Endothelial cell of umbilical vein (primary cell): ENCODE results near the gene MYLK. TPM values are rescaled to one million over a fixed set of nuclear protein-coding genes. Genes with fewer than 3 reads are reported as not detected.

ENCODE experiments used
- BruUV-seq: library from RNA; stranded (reverse); fragments of 400-500 nt; replicated peaks from 2 replicates; lab custom pipeline; 2021; lab: Mats Ljungman, UMichigan
- CTCF ChIA-PET: fragments of 300-600, 350-600 bp; sonication (Branson Sonifier 250); formaldehyde crosslinking; loops from one replicate; lab custom pipeline; 2021; ENCODE audit warnings: antibody characterized with exemption, inconsistent platforms; lab: Charles Lee
- POLR2A ChIA-PET: fragments of 300-600, 350-600 bp; sonication (Branson Sonifier 250); formaldehyde crosslinking; loops from one replicate; lab custom pipeline; 2021; ENCODE audit warnings: antibody characterized with exemption, inconsistent platforms; lab: Charles Lee
- DNase-seq: peaks from one replicate; pipeline ENCODE4 v3.0.0-alpha.2; 2011; ENCODE audit warnings: low read depth, low spot score
- FAIRE-seq: peaks from 2 replicates; lab custom pipeline; 2011; peaks lifted over from hg19 to GRCh38; lab: Jason Lieb, UNC
- H2AFZ ChIP-seq: 2 replicates; pipeline ENCODE4 v1.6.0; 2012; ENCODE audit warnings: low read depth, low read length, control low read depth, inconsistent platforms
- H3K27ac ChIP-seq: 2 replicates; pipeline ENCODE4 v1.5.1; 2011; ENCODE audit warnings: low read depth, mild to moderate bottlenecking, control low read depth, low read length, moderate library complexity; ENCODE audit not compliant: insufficient read depth
- H3K27me3 ChIP-seq, 2 experiments: 2 replicates each; pipeline versions ENCODE4 v1.6.0 to v1.6.1; 2011; ENCODE audit warnings: low read length in 2 of 2, mixed read lengths in 1 of 2; ENCODE audit not compliant: control insufficient read depth in 2 of 2, insufficient read depth in 2 of 2
- H3K36me3 ChIP-seq, 2 experiments: 2 replicates in 1 of 2; 3 replicates in 1 of 2; pipeline ENCODE4 v1.5.1; 2011; ENCODE audit warnings: low read length in 2 of 2, mild to moderate bottlenecking in 1 of 2, moderate library complexity in 1 of 2; ENCODE audit not compliant: control insufficient read depth in 2 of 2, insufficient read depth in 2 of 2; ENCODE audit errors: extremely low read depth in 1 of 2
- H3K4me1 ChIP-seq: 3 replicates; pipeline ENCODE4 v1.5.1; 2011; ENCODE audit warnings: mild to moderate bottlenecking, low read length; ENCODE audit not compliant: control insufficient read depth, insufficient read depth; ENCODE audit errors: extremely low read depth
- H3K4me2 ChIP-seq: 2 replicates; pipeline ENCODE4 v1.6.1; 2011; ENCODE audit warnings: low read length, control low read depth, mixed read lengths; ENCODE audit not compliant: insufficient read depth
- H3K4me3 ChIP-seq, 3 experiments: fragments of 200-600 bp in 1 of 3; sonication (generic), shearing (Covaris generic) in 1 of 3; replicated peaks in 1 of 3; 2 replicates each; pipeline ENCODE4 v1.5.1; 2011 to 2016; ENCODE audit warnings: control low read depth in 3 of 3, low read length in 3 of 3, mild to moderate bottlenecking in 2 of 3, inconsistent platforms in 1 of 3, low read depth in 1 of 3, moderate library complexity in 1 of 3; ENCODE audit not compliant: insufficient read depth in 1 of 3
- H3K79me2 ChIP-seq: 2 replicates; pipeline ENCODE4 v1.6.0; 2012; ENCODE audit warnings: low read length, inconsistent platforms; ENCODE audit not compliant: control insufficient read depth, insufficient read depth
- H3K9ac ChIP-seq: replicated peaks from 2 replicates; pipeline ENCODE3; 2011; ENCODE audit warnings: low read length, control low read depth; ENCODE audit not compliant: insufficient read depth; ENCODE audit errors: extremely low read depth
- H3K9me1 ChIP-seq: replicated peaks from 3 replicates; pipeline ENCODE4 v1.6.0; 2011; ENCODE audit warnings: mild to moderate bottlenecking, low read length; ENCODE audit not compliant: control insufficient read depth, insufficient read depth; ENCODE audit errors: extremely low read depth
- H3K9me3 ChIP-seq: replicated peaks from 2 replicates; pipeline ENCODE4 v1.5.1; 2012; ENCODE audit warnings: low read length, inconsistent platforms; ENCODE audit not compliant: control insufficient read depth, insufficient read depth
- H4K20me1 ChIP-seq: replicated peaks from 2 replicates; pipeline ENCODE3; 2011; ENCODE audit warnings: mild to moderate bottlenecking, low read length; ENCODE audit not compliant: control insufficient read depth, insufficient read depth; ENCODE audit errors: extremely low read depth
- EZH2 ChIP-seq: IDR thresholded peaks from 2 replicates; pipeline ENCODE4 v1.6.1; 2012; ENCODE audit warnings: borderline replicate concordance, low read depth, mild to moderate bottlenecking, moderate library complexity, low read length, inconsistent platforms; ENCODE audit not compliant: severe bottlenecking
- FOS ChIP-seq: IDR thresholded peaks from 2 replicates; pipeline ENCODE4 v1.6.1; 2011; ENCODE audit warnings: mild to moderate bottlenecking, low read length, moderate library complexity, borderline replicate concordance; ENCODE audit not compliant: insufficient read depth
- GATA2 ChIP-seq: IDR thresholded peaks from 2 replicates; pipeline ENCODE4 v1.7.0; 2011; ENCODE audit warnings: low read depth, mild to moderate bottlenecking, moderate library complexity, mixed read lengths, low read length; ENCODE audit not compliant: insufficient read length, insufficient read depth
- JUN ChIP-seq: IDR thresholded peaks from 2 replicates; pipeline ENCODE4 v1.6.1; 2011; ENCODE audit warnings: borderline replicate concordance, low read depth; ENCODE audit not compliant: insufficient read length, insufficient read depth
- MYC ChIP-seq: IDR thresholded peaks from one replicate; pipeline ENCODE4 v1.6.1; 2011; ENCODE audit warnings: mild to moderate bottlenecking, low read depth, low read length
- POLR2A ChIP-seq: IDR thresholded peaks from 2 replicates; pipeline ENCODE4 v1.6.1; 2012; ENCODE audit warnings: low read depth, mild to moderate bottlenecking, control low read depth, low read length
- POLR2AphosphoS5 ChIP-seq: IDR thresholded peaks from 2 replicates; pipeline ENCODE4 v1.6.1; 2012; ENCODE audit warnings: low read depth, mild to moderate bottlenecking, control low read depth, low read length, moderate library complexity; ENCODE audit not compliant: insufficient read depth
- dilution Hi-C: fragments of 300-500 bp; cut with MboI; formaldehyde crosslinking; loops from one replicate; pipeline ENCODE4 v1.15.0; 2019; ENCODE audit warnings: low sequenced_read_pairs; ENCODE audit not compliant: extremely low pct_ligation_motif_present
- intact Hi-C: fragments of 100-400 bp; cut with micrococcal nuclease; formaldehyde crosslinking; loops from one replicate; pipeline ENCODE4 v1.10.0; 2022
- polyA plus RNA-seq, 4 experiments: library from polyadenylated mRNA; depleted of rRNA in 3 of 4; stranded (reverse) in 3 of 4; unstranded in 1 of 4; fragments of >200 nt; gene quantifications; 2 replicates each; pipeline versions ENCODE4 v1.2.1 to v1.2.3, GENCODE V29; 2011 to 2012; ENCODE audit warnings: missing spikeins in 1 of 4
- total RNA-seq: library from RNA; stranded (reverse); gene quantifications from 2 replicates; pipeline ENCODE4 v1.2.3, GENCODE V29; 2021
- TF ChIP-seq, protein P1 (sequence below), 2 donors: IDR thresholded peaks; 1 replicate in 1 of 2; 2 replicates in 1 of 2; pipeline ENCODE4 v1.5.1; 2011; ENCODE audit warnings: low read length in 2 of 2, mild to moderate bottlenecking in 2 of 2, moderate library complexity in 2 of 2, control low read depth in 1 of 2, inconsistent platforms in 1 of 2, low read depth in 1 of 2; ENCODE audit not compliant: insufficient read depth in 1 of 2; ENCODE audit errors: extremely low read depth in 1 of 2
- TF ChIP-seq, protein P2 (sequence below): IDR thresholded peaks from 2 replicates; pipeline ENCODE4 v1.6.1; 2011; ENCODE audit not compliant: insufficient read depth, insufficient read length

MYLK gene
- total and polyA plus RNA-seq, 2 donors (not counting 3 experiments of a cell fraction or from before 2014, with no cell fraction given) = 10.0 to 22.2 TPM

DNA sequence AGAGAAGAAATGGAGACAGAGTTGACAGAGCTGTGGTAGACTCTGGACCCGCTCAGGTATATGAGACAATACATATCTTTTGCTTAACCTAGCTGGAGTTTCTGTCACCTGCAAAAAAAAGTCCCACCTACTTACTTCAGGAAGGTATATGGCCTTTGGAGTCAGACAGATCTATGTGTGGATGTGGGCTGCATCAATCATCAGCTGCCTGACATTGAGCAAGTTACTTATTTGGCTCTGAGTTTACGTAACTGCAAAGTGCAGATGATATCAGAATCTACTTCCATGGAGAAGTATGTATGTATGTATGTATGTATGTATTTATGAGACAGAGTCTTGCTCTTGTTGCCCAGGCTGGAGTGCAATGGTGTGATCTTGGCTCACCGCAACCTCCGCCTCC is 124.3 kb downstream of the MYLK start:
- TF ChIP-seq, protein P1, sequence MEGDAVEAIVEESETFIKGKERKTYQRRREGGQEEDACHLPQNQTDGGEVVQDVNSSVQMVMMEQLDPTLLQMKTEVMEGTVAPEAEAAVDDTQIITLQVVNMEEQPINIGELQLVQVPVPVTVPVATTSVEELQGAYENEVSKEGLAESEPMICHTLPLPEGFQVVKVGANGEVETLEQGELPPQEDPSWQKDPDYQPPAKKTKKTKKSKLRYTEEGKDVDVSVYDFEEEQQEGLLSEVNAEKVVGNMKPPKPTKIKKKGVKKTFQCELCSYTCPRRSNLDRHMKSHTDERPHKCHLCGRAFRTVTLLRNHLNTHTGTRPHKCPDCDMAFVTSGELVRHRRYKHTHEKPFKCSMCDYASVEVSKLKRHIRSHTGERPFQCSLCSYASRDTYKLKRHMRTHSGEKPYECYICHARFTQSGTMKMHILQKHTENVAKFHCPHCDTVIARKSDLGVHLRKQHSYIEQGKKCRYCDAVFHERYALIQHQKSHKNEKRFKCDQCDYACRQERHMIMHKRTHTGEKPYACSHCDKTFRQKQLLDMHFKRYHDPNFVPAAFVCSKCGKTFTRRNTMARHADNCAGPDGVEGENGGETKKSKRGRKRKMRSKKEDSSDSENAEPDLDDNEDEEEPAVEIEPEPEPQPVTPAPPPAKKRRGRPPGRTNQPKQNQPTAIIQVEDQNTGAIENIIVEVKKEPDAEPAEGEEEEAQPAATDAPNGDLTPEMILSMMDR (IDR thresholded peaks at IDR 0.05; ENCODE audit: extremely low read depth in 1 of 2, insufficient read depth in 1 of 2, low read depth in 1 of 2, low read length in 2 of 2) = no peak
- TF ChIP-seq EZH2 = no peak
- BruUV-seq = no TSS peak
- Histone ChIP-seq H3K27ac (no peak overlapping the region), H3K36me3 (no peaks in the 10 kb centered on the region), H3K4me3 (no peak overlapping the region), H3K4me1 (no peaks in the 10 kb centered on the region), H3K4me2 (no peak overlapping the region), H3K9me1 (no peaks in the 10 kb centered on the region), H3K9ac (no peak overlapping the region), H4K20me1 (no peaks in the 10 kb centered on the region), H3K27me3 (peaks cover 7 to 17% of the 10 kb centered on the region in 2 experiments), H3K9me3 (no peaks in the 10 kb centered on the region), H3K79me2 (no peaks in the 10 kb centered on the region), H2AFZ (no peak overlapping the region)
- DNase-seq = no peak
- FAIRE-seq = no peak
- ChIA-PET CTCF (interaction anchor here (1.6 to 1.9 kb wide), 2 partner anchors 10 to 107 kb away, joined by 4 to 5 read pairs; no protein-coding TSS in a partner anchor), POLR2A (no interaction called here)
- intact Hi-C loops = no loop called here
- dilution Hi-C loops = no loop called here

DNA sequence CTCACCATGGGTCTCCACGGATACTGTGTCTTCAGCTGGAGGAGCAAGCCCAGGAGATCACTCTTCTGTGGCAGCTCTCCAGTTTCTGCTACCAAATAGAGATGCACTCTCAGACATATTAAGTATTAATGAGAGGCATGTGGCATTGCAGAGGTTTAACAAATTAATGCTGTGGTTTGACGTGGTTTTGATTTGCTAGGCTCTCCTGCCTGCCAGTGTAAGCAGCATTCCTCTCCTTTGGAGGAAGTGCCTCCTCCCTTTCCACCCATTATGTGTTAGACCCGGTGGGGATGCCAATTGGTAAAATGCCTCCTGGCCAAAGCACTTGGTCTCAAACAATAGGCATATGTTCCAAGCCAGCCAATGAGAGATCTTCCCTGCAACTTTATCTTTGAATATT is 124.8 kb downstream of the MYLK start:
- no peak overlapping the region for H3K4me3 ChIP-seq
- H3K4me1 ChIP-seq = no peaks in the 10 kb centered on the region
- no peak overlapping the region for H3K9ac ChIP-seq
- no peaks in the 10 kb centered on the region for H3K9me3 ChIP-seq
- POLR2A ChIA-PET = no interaction called here
- no peak for TF ChIP-seq FOS
- TF ChIP-seq, protein P2, sequence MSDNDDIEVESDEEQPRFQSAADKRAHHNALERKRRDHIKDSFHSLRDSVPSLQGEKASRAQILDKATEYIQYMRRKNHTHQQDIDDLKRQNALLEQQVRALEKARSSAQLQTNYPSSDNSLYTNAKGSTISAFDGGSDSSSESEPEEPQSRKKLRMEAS = no peak
- TF ChIP-seq, protein P1 (IDR thresholded peaks at IDR 0.05; ENCODE audit: extremely low read depth in 1 of 2, insufficient read depth in 1 of 2, low read depth in 1 of 2, low read length in 2 of 2) = no peak
- no peak for TF ChIP-seq POLR2AphosphoS5
- TF ChIP-seq JUN = no peak
- TF ChIP-seq EZH2 = no peak
- TF ChIP-seq MYC = no peak
- TF ChIP-seq POLR2A = no peak
- no peak for TF ChIP-seq GATA2
- BruUV-seq = no TSS peak
- H4K20me1 ChIP-seq = no peaks in the 10 kb centered on the region
- no peak overlapping the region for H3K4me2 ChIP-seq
- no peaks in the 10 kb centered on the region for H3K79me2 ChIP-seq
- H3K27ac ChIP-seq = no peak overlapping the region
- peaks cover 7 to 17% of the 10 kb centered on the region in 2 experiments for H3K27me3 ChIP-seq
- H3K9me1 ChIP-seq = no peaks in the 10 kb centered on the region
- no peak overlapping the region for H2AFZ ChIP-seq
- H3K36me3 ChIP-seq = no peaks in the 10 kb centered on the region
- DNase-seq = no peak
- CTCF ChIA-PET = interaction anchor here (1.6 to 1.9 kb wide), 2 partner anchors 9 to 107 kb away, joined by 4 to 5 read pairs; no protein-coding TSS in a partner anchor
- intact Hi-C loops = no loop called here
- dilution Hi-C loops = no loop called here
- FAIRE-seq = no peak
